Left lung (tissue), 10 donors: ENCODE data around the gene ISG20. TPM values are rescaled to one million over a fixed set of nuclear protein-coding genes. Genes with fewer than 3 reads are reported as not detected.

Experiments
- ATAC-seq: fragments of 200-7000 bp; cut with Tn5 transposase; one replicate; pipeline ENCODE4 v1.9.1; 2020; ENCODE audit warnings: moderate library complexity
- DNase-seq, 4 donors: peaks; one replicate each; pipeline ENCODE4 v3.0.0-alpha.2; 2013 to 2020
- H3K27ac ChIP-seq, 2 donors: fragments of 200-600 bp; sonication (generic) in 1 of 2; one replicate each; pipeline versions ENCODE4 v1.5.0 to v1.8.0; 2020 to 2021
- H3K27me3 ChIP-seq, 2 donors: fragments of 200-600 bp; sonication (generic) in 1 of 2; one replicate each; pipeline versions ENCODE4 v1.5.0 to v1.8.0; 2020 to 2021
- H3K36me3 ChIP-seq, 2 donors: fragments of 200-600 bp; sonication (generic) in 1 of 2; one replicate each; pipeline versions ENCODE4 v1.5.0 to v1.8.0; 2020 to 2021
- H3K4me1 ChIP-seq, 2 donors: fragments of 200-600 bp; one replicate each; pipeline ENCODE4 v1.8.0; 2021
- H3K4me3 ChIP-seq, 2 donors: fragments of 200-600 bp; sonication (generic) in 1 of 2; one replicate each; pipeline versions ENCODE4 v1.5.0 to v1.8.0; 2020 to 2021; ENCODE audit warnings: mild to moderate bottlenecking in 1 of 2
- H3K9me3 ChIP-seq, 2 donors: fragments of 200-600 bp; sonication (generic) in 1 of 2; one replicate each; pipeline versions ENCODE4 v1.5.0 to v1.8.0; 2020 to 2021
- CTCF ChIP-seq, 2 donors: fragments of 200-600 bp; sonication (generic) in 1 of 2; IDR thresholded peaks; one replicate each; pipeline versions ENCODE4 v1.5.0 to v1.8.0; 2021; ENCODE audit warnings: antibody characterized with exemption in 2 of 2
- intact Hi-C, 2 donors: fragments of 100-400 bp; cut with DNase I; formaldehyde crosslinking; loops; one replicate each; pipeline versions ENCODE4 v1.11.2 to v1.14.2; 2022
- polyA plus RNA-seq, 6 donors: library from polyadenylated mRNA; unstranded; fragments of 120-200 nt; gene quantifications; one replicate each; pipeline ENCODE4 v1.2.1, GENCODE V29; 2013; ENCODE audit not compliant: insufficient read length in 6 of 6
- total RNA-seq, 2 donors: library from RNA; stranded (reverse); fragmentation: NEBNext Ultra II Directional; extraction: Animal tissue kit (Norgen Biotek cat#: 25700); gene quantifications; one replicate each; pipeline ENCODE4 v1.2.1, GENCODE V29; 2021
- donor health status: DM: no; HTN: yes; CAD: no.
- donor health status: DM: no; HTN: no; CAD: no.

Gene ISG20
- total and polyA plus RNA-seq, 8 donors: 1.00 to 23.6 (median 1.4) TPM

- DNase-seq: no peak
- H3K27me3 ChIP-seq: peaks cover 37 to 60% of the 10 kb centered on the region in 2 donors
- no peak for ATAC-seq
Measured at GRCh38 chr15:88608607-88609181, 30.1 kb upstream of the ISG20 start.

GRCh38 chr15:88609344-88610090 lies 29.3 kb upstream of the ISG20 start:
- intact Hi-C loops: no loop called here
- no peak for ATAC-seq
- H3K27me3 ChIP-seq: peaks cover 29 to 52% of the 10 kb centered on the region in 2 donors

More at GRCh38 chr15:88608607-88609181, 30.1 kb upstream of the ISG20 start:
- H3K4me1 ChIP-seq: no peaks in the 10 kb centered on the region
- intact Hi-C loops: no loop called here
- no peaks in the 10 kb centered on the region for H3K9me3 ChIP-seq
- TF ChIP-seq CTCF (IDR thresholded peaks at IDR 0.05): no peak
- H3K4me3 ChIP-seq: no peak overlapping the region
- no peaks in the 10 kb centered on the region for H3K36me3 ChIP-seq
- H3K27ac ChIP-seq: no peak overlapping the region

DNA sequence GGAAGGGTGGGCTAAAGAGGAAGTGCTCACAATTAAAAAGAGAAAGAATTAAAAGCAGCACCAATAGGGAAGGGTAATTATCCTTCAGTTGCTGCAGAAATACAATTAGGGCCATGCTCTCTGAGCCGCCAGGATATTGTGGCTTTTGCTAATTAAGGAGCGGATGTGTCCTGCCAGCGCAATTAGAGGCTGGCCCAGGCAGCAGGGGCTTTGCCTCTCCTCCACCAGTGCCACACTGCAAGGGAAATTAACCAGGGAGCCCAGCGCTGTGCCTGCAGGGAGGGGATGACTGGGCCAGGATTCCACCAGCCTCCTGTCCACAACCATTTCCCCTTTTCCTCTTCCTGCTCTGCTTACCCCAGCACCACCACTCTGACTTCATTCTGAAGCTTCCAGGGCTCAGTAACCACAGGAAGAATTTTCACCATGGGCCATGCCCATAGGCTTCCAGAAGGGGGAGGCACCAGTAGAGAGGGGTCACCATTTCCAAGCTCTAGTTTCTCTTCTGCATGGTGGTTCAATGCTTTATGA lies 28.1 kb upstream of the ISG20 start:
- Histone ChIP-seq H3K36me3 (no peaks in the 10 kb centered on the region), H3K27ac (no peak overlapping the region), H3K27me3 (peaks cover 16 to 46% of the 10 kb centered on the region in 2 donors), H3K4me3 (no peak overlapping the region), H3K4me1 (no peaks in the 10 kb centered on the region), H3K9me3 (no peaks in the 10 kb centered on the region)
- TF ChIP-seq CTCF (IDR thresholded peaks at IDR 0.05): no peak
- no peak for ATAC-seq
- intact Hi-C loops: no loop called here
- no peak for DNase-seq

More at GRCh38 chr15:88609344-88610090, 29.3 kb upstream of the ISG20 start:
- Histone ChIP-seq H3K4me3 (no peak overlapping the region), H3K4me1 (no peaks in the 10 kb centered on the region), H3K36me3 (no peaks in the 10 kb centered on the region), H3K9me3 (no peaks in the 10 kb centered on the region), H3K27ac (no peak overlapping the region)
- DNase-seq: no peak
- no peak for TF ChIP-seq CTCF (IDR thresholded peaks at IDR 0.05)

DNA sequence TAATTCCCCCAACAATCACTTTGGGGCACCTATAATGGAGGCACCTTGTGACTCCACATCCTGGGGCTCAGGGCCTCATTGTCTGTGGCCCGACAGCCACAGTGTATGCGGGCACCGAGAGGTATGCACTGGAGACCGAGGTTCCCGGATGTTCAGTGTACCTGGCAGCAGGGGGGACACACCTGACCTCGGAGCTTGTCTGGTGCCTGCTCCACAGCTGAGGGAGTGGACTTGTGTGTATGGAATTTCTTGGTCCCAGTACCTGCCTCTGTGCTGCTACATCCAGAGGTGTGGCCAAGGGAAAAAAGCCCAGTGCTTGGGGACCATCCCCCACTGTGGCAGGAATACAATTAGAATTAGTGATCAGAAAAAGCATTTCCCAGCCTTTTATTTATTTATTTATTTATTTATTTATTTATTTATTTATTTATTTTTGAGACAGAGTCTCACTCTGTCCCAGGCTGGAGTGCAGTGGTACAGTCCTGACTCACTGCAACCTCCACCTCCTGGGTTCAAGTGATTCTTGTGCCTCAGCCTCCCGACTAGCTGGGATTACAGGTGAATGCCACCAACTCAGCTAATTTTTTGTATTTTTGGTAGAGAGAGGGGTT lies 26.5 kb upstream of the ISG20 start:
- Histone ChIP-seq H3K4me1 (no peaks in the 10 kb centered on the region), H3K27ac (no peak overlapping the region), H3K27me3 (peaks cover under 1 to 30% of the 10 kb centered on the region in 2 donors), H3K9me3 (no peaks in the 10 kb centered on the region), H3K4me3 (no peak overlapping the region), H3K36me3 (no peaks in the 10 kb centered on the region)
- DNase-seq (no peak), ATAC-seq (no peak)
- intact Hi-C loops: no loop called here
- no peak for TF ChIP-seq CTCF (IDR thresholded peaks at IDR 0.05)
